Neural progenitor cell (in vitro differentiated cells): Measurements from ENCODE around the gene LRP1B. TPM values are rescaled to one million over a fixed set of nuclear protein-coding genes. Genes with fewer than 3 reads are reported as not detected.

Source experiments
- DNase-seq: peaks from one replicate; pipeline ENCODE4 v3.0.0-alpha.2; 2016; ENCODE audit warnings: low spot score
- H2AFZ ChIP-seq: fragments of 200-600 bp; sonication (generic); replicated peaks from 2 replicates; pipeline ENCODE4 v1.6.1; 2016; ENCODE audit warnings: antibody characterized with exemption
- H3F3A ChIP-seq: fragments of 200-600 bp; sonication (generic); 2 replicates; pipeline ENCODE4 v1.6.1; 2016; ENCODE audit warnings: antibody characterized with exemption, low read depth
- H3K27ac ChIP-seq: fragments of 200-600 bp; sonication (generic); 2 replicates; pipeline ENCODE4 v1.5.1; 2016; ENCODE audit warnings: mild to moderate bottlenecking
- H3K27me3 ChIP-seq: fragments of 200-600 bp; sonication (generic); 2 replicates; pipeline ENCODE4 v1.6.1; 2016; ENCODE audit warnings: mild to moderate bottlenecking, moderate library complexity
- H3K36me3 ChIP-seq: fragments of 200-600 bp; sonication (generic); 2 replicates; pipeline ENCODE4 v1.5.1; 2016
- H3K4me1 ChIP-seq: fragments of 200-600 bp; sonication (generic); 2 replicates; pipeline ENCODE4 v1.6.1; 2016; ENCODE audit warnings: mixed run types
- H3K4me2 ChIP-seq: fragments of 200-600 bp; sonication (generic); 2 replicates; pipeline ENCODE4 v1.6.1; 2016
- H3K4me3 ChIP-seq: fragments of 200-600 bp; sonication (generic); 2 replicates; pipeline ENCODE4 v1.5.1; 2016
- H3K79me2 ChIP-seq: fragments of 200-600 bp; sonication (generic); 2 replicates; pipeline ENCODE4 v1.6.1; 2016; ENCODE audit warnings: low read depth
- H3K9ac ChIP-seq: fragments of 200-600 bp; sonication (generic); 2 replicates; pipeline ENCODE4 v1.6.1; 2016
- H3K9me3 ChIP-seq: fragments of 200-600 bp; sonication (generic); 2 replicates; pipeline ENCODE4 v1.5.1; 2016; ENCODE audit warnings: low read depth
- H4K20me1 ChIP-seq: fragments of 200-600 bp; sonication (generic); 2 replicates; pipeline ENCODE4 v1.6.1; 2016; ENCODE audit warnings: low read depth
- H3K27ac Mint-ChIP-seq: 3 replicates; pipeline ENCODE4 v1.8.0; 2021; ENCODE audit warnings: mixed read lengths
- H3K27me3 Mint-ChIP-seq: 2 replicates; pipeline ENCODE4 v1.8.0; 2022; ENCODE audit warnings: low read depth, mild to moderate bottlenecking, inconsistent platforms, moderate library complexity, mixed read lengths; ENCODE audit not compliant: insufficient read depth
- H3K36me3 Mint-ChIP-seq: 3 replicates; pipeline ENCODE4 v1.8.0; 2021; ENCODE audit warnings: mixed read lengths
- H3K4me1 Mint-ChIP-seq: 3 replicates; pipeline ENCODE4 v1.8.0; 2021; ENCODE audit warnings: mixed read lengths
- H3K4me3 Mint-ChIP-seq: 3 replicates; pipeline ENCODE4 v1.8.0; 2021; ENCODE audit warnings: mild to moderate bottlenecking, moderate library complexity, mixed read lengths
- H3K9me3 Mint-ChIP-seq: 3 replicates; pipeline ENCODE4 v1.8.0; 2020; ENCODE audit warnings: mixed read lengths
- EZH2 ChIP-seq: fragments of 200-600 bp; sonication (generic); IDR thresholded peaks from 2 replicates; pipeline ENCODE4 v1.6.1; 2017; ENCODE audit warnings: antibody characterized with exemption, mild to moderate bottlenecking, moderate library complexity
- EZH2phosphoT487 ChIP-seq: fragments of 200-600 bp; sonication (generic); IDR thresholded peaks from 2 replicates; pipeline ENCODE4 v1.6.1; 2017; ENCODE audit warnings: antibody characterized with exemption
- total RNA-seq: library from RNA; depleted of rRNA; stranded (reverse); fragments of >200 nt; gene quantifications from 2 replicates; pipeline ENCODE4 v1.2.3, GENCODE V29; 2015; ENCODE audit warnings: low replicate concordance
- TF ChIP-seq, protein P1 (sequence below): fragments of 200-600 bp; sonication (generic); IDR thresholded peaks from 2 replicates; pipeline ENCODE4 v1.5.1; 2017; ENCODE audit warnings: antibody characterized with exemption, mild to moderate bottlenecking

LRP1B gene
- total RNA-seq, 1 donor from 2014 or later: not detected

DNA sequence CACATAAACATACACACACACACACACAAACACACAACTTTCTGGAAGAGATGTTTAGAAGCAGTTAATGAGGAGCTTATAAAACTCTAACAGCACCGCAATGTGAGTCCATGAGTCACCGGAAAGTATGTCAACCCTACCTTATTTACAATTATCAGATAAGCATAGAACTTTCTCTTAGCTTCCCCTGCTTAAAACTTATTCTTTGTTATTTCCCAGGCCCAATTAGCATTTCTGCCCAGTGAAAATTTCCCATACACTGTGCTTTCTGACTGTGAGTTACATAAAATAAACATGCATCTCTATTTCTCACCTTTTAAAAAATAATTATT lies 737.6 kb downstream of the LRP1B start:
- Mint-ChIP-seq H3K9me3 (peaks cover 4% of the 10 kb centered on the region), H3K4me3 (no peak overlapping the region), H3K36me3 (no peaks in the 10 kb centered on the region), H3K27me3 (no peaks in the 10 kb centered on the region), H3K27ac (no peak overlapping the region), H3K4me1 (no peaks in the 10 kb centered on the region)
- Histone ChIP-seq H3K9me3 (no peaks in the 10 kb centered on the region), H2AFZ (no peak overlapping the region), H3K9ac (no peak overlapping the region), H4K20me1 (no peaks in the 10 kb centered on the region), H3K27ac (no peak overlapping the region), H3K36me3 (no peaks in the 10 kb centered on the region), H3K4me1 (no peaks in the 10 kb centered on the region), H3K4me3 (no peak overlapping the region), H3K79me2 (no peaks in the 10 kb centered on the region), H3K4me2 (no peak overlapping the region), H3F3A (no peaks in the 10 kb centered on the region), H3K27me3 (no peaks in the 10 kb centered on the region)
- no peak for TF ChIP-seq EZH2phosphoT487
- no peak for TF ChIP-seq EZH2
- TF ChIP-seq, protein P1, sequence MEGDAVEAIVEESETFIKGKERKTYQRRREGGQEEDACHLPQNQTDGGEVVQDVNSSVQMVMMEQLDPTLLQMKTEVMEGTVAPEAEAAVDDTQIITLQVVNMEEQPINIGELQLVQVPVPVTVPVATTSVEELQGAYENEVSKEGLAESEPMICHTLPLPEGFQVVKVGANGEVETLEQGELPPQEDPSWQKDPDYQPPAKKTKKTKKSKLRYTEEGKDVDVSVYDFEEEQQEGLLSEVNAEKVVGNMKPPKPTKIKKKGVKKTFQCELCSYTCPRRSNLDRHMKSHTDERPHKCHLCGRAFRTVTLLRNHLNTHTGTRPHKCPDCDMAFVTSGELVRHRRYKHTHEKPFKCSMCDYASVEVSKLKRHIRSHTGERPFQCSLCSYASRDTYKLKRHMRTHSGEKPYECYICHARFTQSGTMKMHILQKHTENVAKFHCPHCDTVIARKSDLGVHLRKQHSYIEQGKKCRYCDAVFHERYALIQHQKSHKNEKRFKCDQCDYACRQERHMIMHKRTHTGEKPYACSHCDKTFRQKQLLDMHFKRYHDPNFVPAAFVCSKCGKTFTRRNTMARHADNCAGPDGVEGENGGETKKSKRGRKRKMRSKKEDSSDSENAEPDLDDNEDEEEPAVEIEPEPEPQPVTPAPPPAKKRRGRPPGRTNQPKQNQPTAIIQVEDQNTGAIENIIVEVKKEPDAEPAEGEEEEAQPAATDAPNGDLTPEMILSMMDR: no peak
- no peak for DNase-seq

DNA sequence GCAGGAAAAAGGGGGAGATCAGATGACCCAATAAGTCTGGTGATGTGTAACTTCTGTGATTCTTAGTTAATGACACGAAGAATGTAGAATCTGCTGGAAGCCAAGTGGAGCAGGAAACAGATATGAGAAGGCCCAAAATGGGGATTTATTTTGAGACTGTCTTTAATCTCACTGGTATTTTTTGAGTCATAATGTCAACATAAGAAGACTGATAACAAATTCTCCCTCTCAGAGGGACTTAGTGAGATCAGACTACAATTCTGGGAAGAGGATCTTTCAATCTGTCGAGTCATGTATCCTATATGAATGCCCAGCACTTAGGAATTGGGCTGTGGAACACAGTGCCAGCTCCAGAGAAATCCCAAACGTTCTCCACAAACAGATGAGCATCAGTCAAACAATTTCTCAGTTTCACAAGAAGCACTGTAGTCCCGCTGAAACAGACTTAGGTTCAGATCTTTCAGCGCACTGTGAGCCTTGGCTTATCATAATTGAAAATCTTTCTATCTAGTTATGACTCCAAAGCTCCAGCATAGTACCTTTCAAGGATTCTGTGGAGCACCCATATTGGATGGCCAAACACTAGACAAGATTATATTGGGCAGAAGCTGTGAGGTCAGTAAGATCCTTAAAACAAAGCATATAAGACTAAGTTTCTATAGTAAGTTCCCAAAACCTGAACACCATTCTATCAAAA lies 738.2 kb downstream of the LRP1B start:
- H3K4me3 ChIP-seq: no peak overlapping the region
- no peaks in the 10 kb centered on the region for H4K20me1 ChIP-seq
- no peaks in the 10 kb centered on the region for H3K27me3 ChIP-seq
- Mint-ChIP-seq H3K4me3 (no peak overlapping the region), H3K36me3 (no peaks in the 10 kb centered on the region), H3K27me3 (no peaks in the 10 kb centered on the region), H3K4me1 (no peaks in the 10 kb centered on the region), H3K27ac (no peak overlapping the region), H3K9me3 (peaks cover 4% of the 10 kb centered on the region)
- DNase-seq: no peak
- no peaks in the 10 kb centered on the region for H3K9me3 ChIP-seq
- no peaks in the 10 kb centered on the region for H3F3A ChIP-seq
- TF ChIP-seq, protein P1: no peak
- no peak for TF ChIP-seq EZH2
- no peak for TF ChIP-seq EZH2phosphoT487
- no peak overlapping the region for H3K9ac ChIP-seq
- no peak overlapping the region for H3K4me2 ChIP-seq
- H3K4me1 ChIP-seq: no peaks in the 10 kb centered on the region
- H2AFZ ChIP-seq: no peak overlapping the region
- no peak overlapping the region for H3K27ac ChIP-seq
- H3K79me2 ChIP-seq: no peaks in the 10 kb centered on the region
- H3K36me3 ChIP-seq: no peaks in the 10 kb centered on the region

GRCh38 chr2:141386168-141386567 lies 744.6 kb downstream of the LRP1B start:
- Mint-ChIP-seq H3K4me3 (no peak overlapping the region), H3K27me3 (peaks cover 5% of the 10 kb centered on the region), H3K4me1 (peaks cover 14% of the 10 kb centered on the region), H3K9me3 (peaks cover 4% of the 10 kb centered on the region), H3K36me3 (no peaks in the 10 kb centered on the region), H3K27ac (no peak overlapping the region)
- Histone ChIP-seq H3K4me3 (no peak overlapping the region), H3K27ac (no peak overlapping the region), H3K79me2 (no peaks in the 10 kb centered on the region), H3K9me3 (no peaks in the 10 kb centered on the region), H3K4me2 (no peak overlapping the region), H3K27me3 (no peaks in the 10 kb centered on the region), H3F3A (no peaks in the 10 kb centered on the region), H4K20me1 (no peaks in the 10 kb centered on the region), H3K9ac (no peak overlapping the region), H3K4me1 (peaks cover 17% of the 10 kb centered on the region), H2AFZ (no peak overlapping the region), H3K36me3 (no peaks in the 10 kb centered on the region)
- DNase-seq: no peak
- TF ChIP-seq, protein P1: no peak
- TF ChIP-seq EZH2: no peak
- TF ChIP-seq EZH2phosphoT487: no peak
